HG02763 (cell line): ENCODE results near the gene ARHGEF25.
A peak's percentile ranks its signal among the peaks of the same experiment; 100 is the strongest.
"Not testable (repeated sequence)": the region's sequence is repeated elsewhere in the genome, so short reads cannot be mapped to it uniquely, and the experiment has no call there.

Experiments
- ATAC-seq: cut with Tn5 transposase; IDR thresholded peaks from one replicate; pipeline ENCODE4 v1.9.1; 2021; ENCODE audit warnings: mild to moderate bottlenecking, moderate library complexity; ENCODE audit not compliant: unreplicated experiment

Gene ARHGEF25

GRCh38 chr12:57611108-57611826, at the start of gene ARHGEF25:
Gene ARHGEF25, plus strand, starts transcription at chr12:57611435. Its CDS starts 460 bp downstream, at chr12:57611895.
- ATAC-seq: no peak

- ATAC-seq: no peak
These were observed 47.9 kb upstream of the ARHGEF25 start for GRCh38 chr12:57563358-57563757.

GRCh38 chr12:57564178-57564740, 47.0 kb upstream of the ARHGEF25 start:
- no peak for ATAC-seq

- ATAC-seq: no peak
These were observed 42.4 kb upstream of the ARHGEF25 start for GRCh38 chr12:57568838-57569237.

GRCh38 chr12:57569858-57570257, 41.4 kb upstream of the ARHGEF25 start:
- no peak for ATAC-seq

GRCh38 chr12:57570438-57570837, 40.8 kb upstream of the ARHGEF25 start:
- ATAC-seq: not testable (repeated sequence)

GRCh38 chr12:57571926-57572762, 39.1 kb upstream of the ARHGEF25 start:
- no peak for ATAC-seq

- ATAC-seq: no peak
These were observed 36.4 kb upstream of the ARHGEF25 start for GRCh38 chr12:57574795-57575194.

- ATAC-seq: no peak
These were observed 35.2 kb upstream of the ARHGEF25 start for GRCh38 chr12:57575771-57576612.

- ATAC-seq: no peak
These were observed 34.5 kb upstream of the ARHGEF25 start for GRCh38 chr12:57576613-57577160.

- no peak for ATAC-seq
These were observed 33.1 kb upstream of the ARHGEF25 start for GRCh38 chr12:57577981-57578758.

GRCh38 chr12:57579011-57579410, 32.2 kb upstream of the ARHGEF25 start:
- ATAC-seq: no peak

- ATAC-seq: no peak
These were observed 31.4 kb upstream of the ARHGEF25 start for GRCh38 chr12:57579677-57580465.

GRCh38 chr12:57580466-57580795, 30.8 kb upstream of the ARHGEF25 start:
- ATAC-seq: no peak

GRCh38 chr12:57581802-57582201, 29.4 kb upstream of the ARHGEF25 start:
- no peak for ATAC-seq

- no peak for ATAC-seq
These were observed 28.8 kb upstream of the ARHGEF25 start for GRCh38 chr12:57582440-57582839.

- peak; percentile 93 for ATAC-seq
These were observed 28.0 kb upstream of the ARHGEF25 start for GRCh38 chr12:57583008-57583831.

- no peak for ATAC-seq
These were observed 27.2 kb upstream of the ARHGEF25 start for GRCh38 chr12:57584050-57584449.
